Endodermal cell (in vitro differentiated cells): ENCODE results near the gene CAMKMT. TPM values are rescaled to one million over a fixed set of nuclear protein-coding genes. Genes with fewer than 3 reads are reported as not detected.

ENCODE experiments used
- DNase-seq: peaks from one replicate; pipeline ENCODE4 v3.0.0-alpha.2; 2017
- H3K27ac ChIP-seq: 2 replicates; pipeline ENCODE4 v1.5.1; 2013; ENCODE audit warnings: mild to moderate bottlenecking, low read depth, low read length, moderate library complexity
- H3K27me3 ChIP-seq: 2 replicates; pipeline ENCODE4 v1.6.1; 2013; ENCODE audit warnings: mild to moderate bottlenecking, low read length, moderate library complexity; ENCODE audit not compliant: insufficient read depth, control insufficient read depth, poor library complexity, severe bottlenecking
- H3K36me3 ChIP-seq: 2 replicates; pipeline ENCODE4 v1.7.0; 2013; ENCODE audit warnings: mild to moderate bottlenecking, low read length, moderate library complexity; ENCODE audit not compliant: control insufficient read depth, insufficient read depth
- H3K4me1 ChIP-seq: one replicate; pipeline ENCODE4 v1.7.0; 2013; ENCODE audit warnings: low read length; ENCODE audit not compliant: control insufficient read depth, insufficient read depth
- H3K4me3 ChIP-seq: 2 replicates; pipeline ENCODE4 v1.5.1; 2013; ENCODE audit warnings: mild to moderate bottlenecking, low read length, moderate library complexity
- H3K9ac ChIP-seq: 2 replicates; pipeline ENCODE4 v1.6.1; 2013; ENCODE audit warnings: mild to moderate bottlenecking, low read length, moderate library complexity; ENCODE audit not compliant: poor library complexity, severe bottlenecking; ENCODE audit errors: extremely low read depth
- H3K9me3 ChIP-seq: 2 replicates; pipeline ENCODE4 v1.6.1; 2013; ENCODE audit warnings: mild to moderate bottlenecking, low read length, moderate library complexity; ENCODE audit not compliant: control insufficient read depth
- H3K27ac Mint-ChIP-seq: 2 replicates; pipeline ENCODE4 v1.8.0; 2020; ENCODE audit warnings: mixed read lengths
- H3K27me3 Mint-ChIP-seq: 2 replicates; pipeline ENCODE4 v1.8.0; 2021; ENCODE audit warnings: mild to moderate bottlenecking, mixed read lengths; ENCODE audit not compliant: insufficient read depth
- H3K36me3 Mint-ChIP-seq: 2 replicates; pipeline ENCODE4 v1.8.0; 2020; ENCODE audit warnings: low read depth, mixed read lengths
- H3K4me1 Mint-ChIP-seq: 2 replicates; pipeline ENCODE4 v1.8.0; 2020; ENCODE audit warnings: mixed read lengths
- H3K4me3 Mint-ChIP-seq: 2 replicates; pipeline ENCODE4 v1.8.0; 2020; ENCODE audit warnings: mild to moderate bottlenecking, moderate library complexity, mixed read lengths
- H3K9me3 Mint-ChIP-seq: 2 replicates; pipeline ENCODE4 v1.8.0; 2020; ENCODE audit warnings: mild to moderate bottlenecking, mixed read lengths
- CTCF ChIP-seq: fragments of 200-600 bp; sonication (generic); conservative IDR thresholded peaks from 2 replicates; pipeline ENCODE4 v1.5.0; 2021; ENCODE audit warnings: antibody characterized with exemption, mild to moderate bottlenecking
- WGBS, 2 experiments: methylation state at CpG; one replicate each; pipeline versions ENCODE4 v1.1.5 to v1.1.7; 2013; ENCODE audit warnings: missing lambda C conversion rate in 2 of 2, mixed read lengths in 1 of 2; ENCODE audit not compliant: insufficient coverage in 1 of 2, insufficient read length in 1 of 2; 5-methylcytosine and 5-hydroxymethylcytosine counted together
- total RNA-seq, 2 donors: library from RNA; stranded (reverse); fragmentation: NEBNext Ultra II Directional in 1 of 2; extraction: Animal tissue kit (Norgen Biotek cat#: 25700) in 1 of 2; gene quantifications; 2 replicates in 1 of 2; 3 replicates in 1 of 2; pipeline ENCODE4 v1.2.1, GENCODE V29; 2021

CAMKMT gene
- total RNA-seq, 2 donors from 2014 or later = 31.4 to 57.5 TPM

- no peak overlapping the region for H3K9ac ChIP-seq
- no peaks in the 10 kb centered on the region for H3K27me3 ChIP-seq
- no peak for TF ChIP-seq CTCF
- Mint-ChIP-seq H3K4me3 (no peak overlapping the region), H3K27me3 (no peaks in the 10 kb centered on the region), H3K27ac (no peak overlapping the region), H3K9me3 (peaks cover 2% of the 10 kb centered on the region), H3K36me3 (no peaks in the 10 kb centered on the region), H3K4me1 (peaks cover 10% of the 10 kb centered on the region)
- no peak for DNase-seq
- no peak overlapping the region for H3K27ac ChIP-seq
- H3K4me1 ChIP-seq = no peaks in the 10 kb centered on the region
- no peak overlapping the region for H3K4me3 ChIP-seq
- 87% methylated on average over 2 of the region's 2 CpGs; no CpG with 5 or more reads in 1 of the 2 experiments for WGBS, 2 experiments
- no peaks in the 10 kb centered on the region for H3K36me3 ChIP-seq
- no peaks in the 10 kb centered on the region for H3K9me3 ChIP-seq
Observed at GRCh38 chr2:44480068-44480467, 118.3 kb downstream of the CAMKMT start.

GRCh38 chr2:44487052-44487451 lies 125.3 kb downstream of the CAMKMT start:
- Histone ChIP-seq H3K9ac (no peak overlapping the region), H3K9me3 (no peaks in the 10 kb centered on the region), H3K27me3 (no peaks in the 10 kb centered on the region), H3K4me3 (no peak overlapping the region), H3K27ac (no peak overlapping the region), H3K4me1 (no peaks in the 10 kb centered on the region), H3K36me3 (no peaks in the 10 kb centered on the region)
- H3K4me3 Mint-ChIP-seq = no peak overlapping the region
- H3K4me1 Mint-ChIP-seq = no peaks in the 10 kb centered on the region
- DNase-seq = no peak
- H3K27me3 Mint-ChIP-seq = no peaks in the 10 kb centered on the region
- 100% methylated on average over 1 of the region's 1 CpG; no CpG with 5 or more reads in 1 of the 2 experiments for WGBS, 2 experiments
- no peak overlapping the region for H3K27ac Mint-ChIP-seq
- H3K9me3 Mint-ChIP-seq = peaks cover 2% of the 10 kb centered on the region
- no peak for TF ChIP-seq CTCF
- H3K36me3 Mint-ChIP-seq = no peaks in the 10 kb centered on the region

GRCh38 chr2:44490726-44491125 lies 129.0 kb downstream of the CAMKMT start:
- Mint-ChIP-seq H3K27ac (no peak overlapping the region), H3K9me3 (no peaks in the 10 kb centered on the region), H3K36me3 (no peaks in the 10 kb centered on the region), H3K4me3 (no peak overlapping the region), H3K27me3 (no peaks in the 10 kb centered on the region), H3K4me1 (no peaks in the 10 kb centered on the region)
- Histone ChIP-seq H3K27me3 (no peaks in the 10 kb centered on the region), H3K4me1 (no peaks in the 10 kb centered on the region), H3K27ac (no peak overlapping the region), H3K36me3 (no peaks in the 10 kb centered on the region), H3K4me3 (no peak overlapping the region), H3K9me3 (no peaks in the 10 kb centered on the region), H3K9ac (no peak overlapping the region)
- TF ChIP-seq CTCF = no peak
- WGBS, 2 experiments = 97 to 100% methylated on average over 1 to 3 of the region's 3 CpGs
- no peak for DNase-seq
